RWPE1 (cell line): ENCODE data around the gene TNKS1BP1.

ENCODE experiments used
- CTCF ChIA-PET: fragments of 350-600 bp; sonication (Branson Sonifier 250); formaldehyde crosslinking; extraction: SDS; loops from one replicate; lab custom pipeline; 2021; lab: Yijun Ruan, JAX
- POLR2A ChIA-PET: fragments of 400-600 bp; formaldehyde crosslinking; extraction: SDS; loops from one replicate; lab custom pipeline; 2020; ENCODE audit warnings: antibody characterized with exemption; ENCODE audit not compliant: low non-redundant PET; lab: Yijun Ruan, JAX
- DNase-seq: peaks from one replicate; pipeline ENCODE4 v3.0.0; 2012; ENCODE audit warnings: low spot score
- H3K27ac ChIP-seq: fragments of 450-650 bp; 2 replicates; pipeline ENCODE4 v1.5.1; 2017
- TF ChIP-seq, protein P1 (sequence below): fragments of 450-650 bp; conservative IDR thresholded peaks from 2 replicates; pipeline ENCODE4 v1.5.1; 2017; ENCODE audit warnings: low read depth, mild to moderate bottlenecking

Gene TNKS1BP1

DNA sequence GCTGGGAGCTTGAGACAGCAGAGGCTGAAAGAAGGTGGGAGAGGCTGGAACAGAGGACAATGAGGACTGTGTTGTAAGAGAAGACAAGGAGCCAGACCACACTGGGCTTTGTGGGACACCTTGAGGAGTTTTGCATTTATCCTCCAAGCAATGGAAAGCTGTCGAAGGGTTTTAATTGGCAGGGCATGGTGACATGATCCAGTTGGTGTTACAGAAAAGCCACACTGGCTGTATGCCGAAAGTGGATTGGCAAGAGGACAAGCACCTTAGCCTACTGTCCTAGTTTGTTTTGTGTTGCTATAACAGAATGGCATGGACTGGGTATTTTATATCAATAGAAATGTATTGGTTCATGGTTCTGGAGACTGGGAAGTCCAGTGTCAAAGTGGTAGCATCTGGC, 73.7 kb downstream of the TNKS1BP1 start:
- TF ChIP-seq, protein P1, sequence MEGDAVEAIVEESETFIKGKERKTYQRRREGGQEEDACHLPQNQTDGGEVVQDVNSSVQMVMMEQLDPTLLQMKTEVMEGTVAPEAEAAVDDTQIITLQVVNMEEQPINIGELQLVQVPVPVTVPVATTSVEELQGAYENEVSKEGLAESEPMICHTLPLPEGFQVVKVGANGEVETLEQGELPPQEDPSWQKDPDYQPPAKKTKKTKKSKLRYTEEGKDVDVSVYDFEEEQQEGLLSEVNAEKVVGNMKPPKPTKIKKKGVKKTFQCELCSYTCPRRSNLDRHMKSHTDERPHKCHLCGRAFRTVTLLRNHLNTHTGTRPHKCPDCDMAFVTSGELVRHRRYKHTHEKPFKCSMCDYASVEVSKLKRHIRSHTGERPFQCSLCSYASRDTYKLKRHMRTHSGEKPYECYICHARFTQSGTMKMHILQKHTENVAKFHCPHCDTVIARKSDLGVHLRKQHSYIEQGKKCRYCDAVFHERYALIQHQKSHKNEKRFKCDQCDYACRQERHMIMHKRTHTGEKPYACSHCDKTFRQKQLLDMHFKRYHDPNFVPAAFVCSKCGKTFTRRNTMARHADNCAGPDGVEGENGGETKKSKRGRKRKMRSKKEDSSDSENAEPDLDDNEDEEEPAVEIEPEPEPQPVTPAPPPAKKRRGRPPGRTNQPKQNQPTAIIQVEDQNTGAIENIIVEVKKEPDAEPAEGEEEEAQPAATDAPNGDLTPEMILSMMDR: no peak
- POLR2A ChIA-PET: no interaction called here
- H3K27ac ChIP-seq: no peak overlapping the region
- no peak for DNase-seq
- CTCF ChIA-PET: interaction anchor here (0.6 to 2.3 kb wide), 3 partner anchors 27 to 410 kb away, joined by 3 to 10 read pairs (median 4); no protein-coding TSS in a partner anchor
